GM06990 (cell line): ENCODE results near the gene HBD.
A peak's percentile ranks its signal among the peaks of the same experiment; 100 is the strongest.

Experiments used
- DNase-seq: peaks from one replicate; pipeline ENCODE4 v3.0.0-alpha.2; 2011; ENCODE audit not compliant: insufficient read length; ENCODE audit errors: extremely low read depth
- H3K27me3 ChIP-seq: replicated peaks from 2 replicates; pipeline ENCODE4 v1.6.0; 2011; ENCODE audit warnings: low read length; ENCODE audit not compliant: control insufficient read depth, insufficient read depth
- H3K36me3 ChIP-seq: 2 replicates; pipeline ENCODE4 v1.5.1; 2011; ENCODE audit warnings: low read length; ENCODE audit not compliant: control insufficient read depth, insufficient read depth
- H3K4me3 ChIP-seq: replicated peaks from 2 replicates; pipeline ENCODE4 v1.5.1; 2011; ENCODE audit warnings: low read depth, mild to moderate bottlenecking, control low read depth, low read length
- TF ChIP-seq, protein P1 (sequence below): IDR thresholded peaks from 2 replicates; pipeline ENCODE4 v1.5.1; 2011; ENCODE audit warnings: low read length, control low read depth, mild to moderate bottlenecking, inconsistent platforms; ENCODE audit not compliant: insufficient read depth, poor library complexity, severe bottlenecking

Gene HBD

GRCh38 chr11:5224538-5225479 lies 9.5 kb downstream of the HBD start:
- H3K27me3 ChIP-seq: no peaks in the 10 kb centered on the region
- no peak overlapping the region for H3K4me3 ChIP-seq
- TF ChIP-seq, protein P1, sequence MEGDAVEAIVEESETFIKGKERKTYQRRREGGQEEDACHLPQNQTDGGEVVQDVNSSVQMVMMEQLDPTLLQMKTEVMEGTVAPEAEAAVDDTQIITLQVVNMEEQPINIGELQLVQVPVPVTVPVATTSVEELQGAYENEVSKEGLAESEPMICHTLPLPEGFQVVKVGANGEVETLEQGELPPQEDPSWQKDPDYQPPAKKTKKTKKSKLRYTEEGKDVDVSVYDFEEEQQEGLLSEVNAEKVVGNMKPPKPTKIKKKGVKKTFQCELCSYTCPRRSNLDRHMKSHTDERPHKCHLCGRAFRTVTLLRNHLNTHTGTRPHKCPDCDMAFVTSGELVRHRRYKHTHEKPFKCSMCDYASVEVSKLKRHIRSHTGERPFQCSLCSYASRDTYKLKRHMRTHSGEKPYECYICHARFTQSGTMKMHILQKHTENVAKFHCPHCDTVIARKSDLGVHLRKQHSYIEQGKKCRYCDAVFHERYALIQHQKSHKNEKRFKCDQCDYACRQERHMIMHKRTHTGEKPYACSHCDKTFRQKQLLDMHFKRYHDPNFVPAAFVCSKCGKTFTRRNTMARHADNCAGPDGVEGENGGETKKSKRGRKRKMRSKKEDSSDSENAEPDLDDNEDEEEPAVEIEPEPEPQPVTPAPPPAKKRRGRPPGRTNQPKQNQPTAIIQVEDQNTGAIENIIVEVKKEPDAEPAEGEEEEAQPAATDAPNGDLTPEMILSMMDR: no peak
- H3K36me3 ChIP-seq: no peaks in the 10 kb centered on the region
- DNase-seq: no peak

GRCh38 chr11:5223686-5224085 lies 10.6 kb downstream of the HBD start:
- TF ChIP-seq, protein P1: no peak
- Histone ChIP-seq H3K36me3 (no peaks in the 10 kb centered on the region), H3K4me3 (no peak overlapping the region), H3K27me3 (no peaks in the 10 kb centered on the region)
- no peak for DNase-seq

- Histone ChIP-seq H3K27me3 (no peaks in the 10 kb centered on the region), H3K36me3 (no peaks in the 10 kb centered on the region), H3K4me3 (no peak overlapping the region)
- no peak for DNase-seq
- TF ChIP-seq, protein P1: no peak
Observed at GRCh38 chr11:5223146-5223545, 11.1 kb downstream of the HBD start.

- Histone ChIP-seq H3K4me3 (no peak overlapping the region), H3K36me3 (no peaks in the 10 kb centered on the region), H3K27me3 (no peaks in the 10 kb centered on the region; the same call in 1 of the 2 replicates)
- TF ChIP-seq, protein P1: no peak
- DNase-seq: no peak
Observed at GRCh38 chr11:5210376-5210885, 23.9 kb downstream of the HBD start.

DNA sequence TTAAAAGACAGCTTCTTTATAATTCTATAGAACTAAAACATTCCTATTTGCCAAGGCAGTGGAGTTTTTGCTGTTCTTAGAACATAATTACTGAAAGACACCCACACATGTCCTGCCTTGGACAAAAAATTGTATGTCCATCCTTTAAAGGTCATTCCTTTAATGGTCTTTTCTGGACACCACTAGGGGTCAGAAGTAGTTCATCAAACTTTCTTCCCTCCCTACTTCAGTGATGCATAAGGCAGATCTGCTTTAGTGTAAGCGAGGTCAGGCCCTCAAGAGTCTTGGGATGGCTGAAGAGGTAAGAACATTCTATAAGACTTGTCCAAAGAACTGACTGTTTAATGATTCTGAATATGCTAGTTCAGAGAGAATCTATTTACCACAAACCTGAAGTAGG lies 29.5 kb downstream of the HBD start:
- H3K27me3 ChIP-seq: no peaks in the 10 kb centered on the region
- TF ChIP-seq, protein P1: peak; percentile 47
- DNase-seq: no peak

More for the DNA sequence above, 29.5 kb downstream of the HBD start:
- H3K4me3 ChIP-seq: no peak overlapping the region
- H3K36me3 ChIP-seq: no peaks in the 10 kb centered on the region
